Transverse colon (tissue), 3 donors: ENCODE results near the gene GGTLC1.

Source experiments
- CTCF ChIP-seq, 5 experiments: fragments of 200-600 bp in 3 of 5; fragments of 450-650 bp in 2 of 5; sonication (generic) in 3 of 5; IDR thresholded peaks; 1 replicate in 2 of 5; 2 replicates in 3 of 5; pipeline ENCODE4 v1.5.1; 2016 to 2017; ENCODE audit warnings: antibody characterized with exemption in 5 of 5, inconsistent platforms in 3 of 5, mild to moderate bottlenecking in 2 of 5, moderate library complexity in 1 of 5
- EP300 ChIP-seq: sonication (generic); formaldehyde crosslinking; IDR thresholded peaks from one replicate; pipeline ENCODE4 v1.6.1; 2017; ENCODE audit warnings: antibody characterized with exemption, low read depth
- POLR2A ChIP-seq: fragments of 450-650 bp; IDR thresholded peaks from one replicate; pipeline ENCODE4 v1.6.1; 2016; ENCODE audit warnings: antibody characterized with exemption, mild to moderate bottlenecking, moderate library complexity

GRCh38 chr20:23988561-23988960 lies at the start of gene GGTLC1:
- TF ChIP-seq CTCF (IDR thresholded peaks at IDR 0.05), result no peak
- TF ChIP-seq EP300, result no peak
- TF ChIP-seq POLR2A, result no peak
